ENCODE results near the gene PICK1. TPM values are rescaled to one million over a fixed set of nuclear protein-coding genes. Genes with fewer than 3 reads are reported as not detected.

Gene PICK1
- total RNA-seq, 1 experiment from 2014 or later = 35.7 TPM

DNA sequence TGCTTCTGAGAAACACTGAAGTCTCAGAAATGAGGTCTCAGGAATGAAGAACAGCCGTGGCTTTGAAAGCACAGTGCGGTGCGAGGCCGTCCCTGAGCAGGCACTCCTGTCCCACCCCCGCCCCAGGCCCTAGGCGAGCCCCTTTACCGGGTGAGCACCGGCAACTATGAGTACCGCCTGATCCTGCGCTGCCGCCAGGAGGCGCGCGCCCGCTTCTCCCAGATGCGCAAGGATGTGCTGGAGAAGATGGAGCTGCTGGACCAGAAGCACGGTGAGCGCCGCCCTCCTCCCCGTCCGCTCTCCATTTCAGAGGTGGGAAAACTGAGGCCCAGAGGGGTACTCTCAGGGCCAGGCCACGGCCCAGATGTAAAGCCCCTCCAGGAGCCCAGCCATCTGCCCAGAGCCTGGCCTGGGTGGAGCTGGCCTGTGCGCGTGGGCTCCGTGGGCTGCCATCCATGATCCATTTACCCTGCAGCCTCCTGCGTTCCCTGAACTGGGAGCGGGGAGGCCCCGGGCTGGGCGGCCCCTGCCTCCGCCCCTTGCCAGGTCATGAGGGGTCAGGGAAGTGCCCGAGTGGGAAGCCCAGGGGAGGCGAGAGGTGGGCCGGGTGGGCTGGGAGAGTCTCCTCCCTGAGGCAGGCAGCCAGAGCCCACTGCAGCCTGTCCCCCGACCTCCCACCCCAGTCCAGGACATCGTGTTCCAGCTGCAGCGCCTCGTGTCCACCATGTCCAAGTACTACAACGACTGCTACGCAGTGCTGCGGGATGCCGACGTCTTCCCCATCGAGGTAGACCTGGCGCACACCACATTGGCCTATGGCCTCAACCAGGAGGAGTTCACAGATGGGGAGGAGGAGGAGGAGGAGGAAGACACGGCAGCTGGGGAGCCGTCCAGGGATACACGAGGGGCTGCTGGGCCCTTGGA lies 17.2 kb downstream of the PICK1 start:
- no peak overlapping the region for H3K4me3 Mint-ChIP-seq
- Histone ChIP-seq H3K4me1 (ENCODE audit: insufficient read depth, low read length) (no peaks in the 10 kb centered on the region), H4K5ac (ENCODE audit: insufficient read length, low read depth, low read length) (no peak overlapping the region), H3K79me2 (ENCODE audit: insufficient read depth, low read length) (no peaks in the 10 kb centered on the region), H2BK15ac (ENCODE audit: low read depth, low read length) (no peak overlapping the region), H3T11ph (ENCODE audit: low read length) (no peak overlapping the region), H2BK12ac (ENCODE audit: insufficient read length, low read depth, low read length) (no peak overlapping the region), H3K9ac (ENCODE audit: extremely low read depth, insufficient read length, low read length) (no peak overlapping the region), H3K9me3 (ENCODE audit: control insufficient read depth, low read depth, low read length) (no peaks in the 10 kb centered on the region), H3K23me2 (ENCODE audit: insufficient read length, low read depth, low read length, poor library complexity, severe bottlenecking) (no peaks in the 10 kb centered on the region), H3K79me1 (ENCODE audit: insufficient read depth, low read depth, low read length, poor library complexity, severe bottlenecking) (no peaks in the 10 kb centered on the region), H4K91ac (ENCODE audit: insufficient read length, low read depth, low read length) (no peak overlapping the region), H2AFZ (ENCODE audit: low read length) (no peak overlapping the region), H3K27me3 (ENCODE audit: insufficient read depth, low read length) (no peaks in the 10 kb centered on the region), H3K23ac (ENCODE audit: insufficient read length, low read depth, low read length) (no peak overlapping the region), H4K20me1 (ENCODE audit: control insufficient read depth, insufficient read depth, insufficient read length) (no peaks in the 10 kb centered on the region), H2BK120ac (ENCODE audit: low read depth, low read length, poor library complexity, severe bottlenecking) (no peak overlapping the region), H2BK20ac (ENCODE audit: low read depth, low read length, poor library complexity, severe bottlenecking) (no peak overlapping the region), H3K27ac (ENCODE audit: insufficient read length, low read depth, low read length) (no peak overlapping the region), H3K56ac (ENCODE audit: insufficient read length, low read depth, low read length) (no peak overlapping the region), H3K4ac (ENCODE audit: low read depth, low read length) (no peak overlapping the region), H3K4me2 (ENCODE audit: insufficient read depth, insufficient read length, low read length) (no peak overlapping the region), H3K18ac (ENCODE audit: insufficient read length, low read depth, low read length) (no peak overlapping the region), H4K8ac (replicated peaks; ENCODE audit: insufficient read length, low read depth, low read length) (no peak overlapping the region), H2AK5ac (ENCODE audit: insufficient read length, low read length) (no peak overlapping the region), H2BK5ac (ENCODE audit: insufficient read length, low read length) (no peak overlapping the region), H3K14ac (ENCODE audit: insufficient read depth, low read length) (no peak overlapping the region)
- H3K4me1 Mint-ChIP-seq = peaks cover 0 to 10% of the 10 kb centered on the region in 2 experiments; a peak in 2 of 4 replicates
- DNase-seq = peak; percentile 89
- peaks cover 2% of the 10 kb centered on the region for H3K27me3 Mint-ChIP-seq (ENCODE audit: low read depth)
- TF ChIP-seq, protein P1, sequence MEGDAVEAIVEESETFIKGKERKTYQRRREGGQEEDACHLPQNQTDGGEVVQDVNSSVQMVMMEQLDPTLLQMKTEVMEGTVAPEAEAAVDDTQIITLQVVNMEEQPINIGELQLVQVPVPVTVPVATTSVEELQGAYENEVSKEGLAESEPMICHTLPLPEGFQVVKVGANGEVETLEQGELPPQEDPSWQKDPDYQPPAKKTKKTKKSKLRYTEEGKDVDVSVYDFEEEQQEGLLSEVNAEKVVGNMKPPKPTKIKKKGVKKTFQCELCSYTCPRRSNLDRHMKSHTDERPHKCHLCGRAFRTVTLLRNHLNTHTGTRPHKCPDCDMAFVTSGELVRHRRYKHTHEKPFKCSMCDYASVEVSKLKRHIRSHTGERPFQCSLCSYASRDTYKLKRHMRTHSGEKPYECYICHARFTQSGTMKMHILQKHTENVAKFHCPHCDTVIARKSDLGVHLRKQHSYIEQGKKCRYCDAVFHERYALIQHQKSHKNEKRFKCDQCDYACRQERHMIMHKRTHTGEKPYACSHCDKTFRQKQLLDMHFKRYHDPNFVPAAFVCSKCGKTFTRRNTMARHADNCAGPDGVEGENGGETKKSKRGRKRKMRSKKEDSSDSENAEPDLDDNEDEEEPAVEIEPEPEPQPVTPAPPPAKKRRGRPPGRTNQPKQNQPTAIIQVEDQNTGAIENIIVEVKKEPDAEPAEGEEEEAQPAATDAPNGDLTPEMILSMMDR (conservative IDR thresholded peaks at IDR 0.05) = peak; percentile 59
- 0 out of 7 replicates have a peak overlapping the region, but pooled peaks of 1 of the 3 experiments have one; percentile 44 for H3K27ac Mint-ChIP-seq
- peaks cover 6 to 51% (median 30%) of the 10 kb centered on the region in 3 experiments; a peak in 6 of 7 replicates for H3K36me3 Mint-ChIP-seq (ENCODE audit: insufficient read depth in 1 of 3, low read depth in 3 of 3)
- no peaks in the 10 kb centered on the region for H3K9me3 Mint-ChIP-seq
- no CpG with 5 or more reads among the region's 47 CpGs for WGBS (ENCODE audit: extremely low coverage, insufficient read length, low lambda C conversion rate)
